Lower leg skin (tissue), 4 donors: ENCODE data around the gene ZNF385D. TPM values are rescaled to one million over a fixed set of nuclear protein-coding genes. Genes with fewer than 3 reads are reported as not detected.

ENCODE experiments used
- DNase-seq, 2 donors: peaks; one replicate each; pipeline ENCODE4 v3.0.0-alpha.2; 2019; ENCODE audit warnings: low spot score in 2 of 2
- H3K4me3 ChIP-seq: fragments of 200-600 bp; sonication (generic); 2 replicates; pipeline ENCODE4 v1.5.1; 2017; ENCODE audit warnings: mild to moderate bottlenecking, low read depth; ENCODE audit not compliant: poor library complexity, severe bottlenecking
- POLR2A ChIP-seq, 2 donors: fragments of 450-650 bp; IDR thresholded peaks; one replicate each; pipeline ENCODE4 v1.6.1; 2016 to 2017; ENCODE audit warnings: antibody characterized with exemption in 2 of 2, mild to moderate bottlenecking in 1 of 2, moderate library complexity in 1 of 2
- WGBS, 2 donors: methylation state at CpG; one replicate each; pipeline ENCODE4 v1.1.5; 2018; 5-methylcytosine and 5-hydroxymethylcytosine counted together
- intact Hi-C: fragments of 100-400 bp; cut with DNase I; formaldehyde crosslinking; loops from one replicate; pipeline ENCODE4 v1.15.0; 2023; ENCODE audit warnings: low total_unique reads
- total RNA-seq, 4 donors: library from RNA; depleted of rRNA; stranded (reverse); fragments of >200 nt; gene quantifications; one replicate each; pipeline ENCODE4 v1.1.0, GENCODE V29; 2016
- TF ChIP-seq, protein P1 (sequence below), 3 donors: fragments of 450-650 bp; IDR thresholded peaks; one replicate each; pipeline ENCODE4 v1.5.1; 2016; ENCODE audit warnings: antibody characterized with exemption in 3 of 3, mild to moderate bottlenecking in 3 of 3, moderate library complexity in 2 of 3

ZNF385D gene
- total RNA-seq, 4 donors from 2014 or later, result 0.38 to 4.2 (median 2.1) TPM

DNA sequence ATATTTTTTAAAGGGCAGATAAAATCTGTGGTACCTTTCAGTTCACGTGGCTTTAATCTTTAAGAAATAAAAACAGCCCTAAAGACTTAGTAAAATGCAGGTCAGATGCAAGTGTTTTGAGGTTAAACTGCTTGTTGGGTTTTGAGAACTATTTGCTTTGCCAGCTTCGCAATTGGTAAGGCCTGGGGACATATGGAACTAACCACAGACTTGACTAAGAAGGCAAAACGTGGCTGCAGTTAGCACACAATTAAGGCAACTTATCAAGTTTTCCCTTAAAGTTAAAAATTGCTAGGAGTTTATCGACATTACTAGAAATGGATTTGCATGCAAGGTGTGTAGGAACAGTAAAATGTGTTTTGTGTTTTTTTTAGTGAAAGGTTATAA lies 206.9 kb downstream of the ZNF385D start:
- DNase-seq, result no peak
- intact Hi-C loops, result no loop called here
- 33 to 42% methylated on average over 4 of the region's 4 CpGs for WGBS, 2 donors
- no peak for TF ChIP-seq POLR2A (IDR thresholded peaks at IDR 0.05)
- TF ChIP-seq, protein P1, sequence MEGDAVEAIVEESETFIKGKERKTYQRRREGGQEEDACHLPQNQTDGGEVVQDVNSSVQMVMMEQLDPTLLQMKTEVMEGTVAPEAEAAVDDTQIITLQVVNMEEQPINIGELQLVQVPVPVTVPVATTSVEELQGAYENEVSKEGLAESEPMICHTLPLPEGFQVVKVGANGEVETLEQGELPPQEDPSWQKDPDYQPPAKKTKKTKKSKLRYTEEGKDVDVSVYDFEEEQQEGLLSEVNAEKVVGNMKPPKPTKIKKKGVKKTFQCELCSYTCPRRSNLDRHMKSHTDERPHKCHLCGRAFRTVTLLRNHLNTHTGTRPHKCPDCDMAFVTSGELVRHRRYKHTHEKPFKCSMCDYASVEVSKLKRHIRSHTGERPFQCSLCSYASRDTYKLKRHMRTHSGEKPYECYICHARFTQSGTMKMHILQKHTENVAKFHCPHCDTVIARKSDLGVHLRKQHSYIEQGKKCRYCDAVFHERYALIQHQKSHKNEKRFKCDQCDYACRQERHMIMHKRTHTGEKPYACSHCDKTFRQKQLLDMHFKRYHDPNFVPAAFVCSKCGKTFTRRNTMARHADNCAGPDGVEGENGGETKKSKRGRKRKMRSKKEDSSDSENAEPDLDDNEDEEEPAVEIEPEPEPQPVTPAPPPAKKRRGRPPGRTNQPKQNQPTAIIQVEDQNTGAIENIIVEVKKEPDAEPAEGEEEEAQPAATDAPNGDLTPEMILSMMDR (IDR thresholded peaks at IDR 0.05), result no peak
- H3K4me3 ChIP-seq, result no peak overlapping the region

DNA sequence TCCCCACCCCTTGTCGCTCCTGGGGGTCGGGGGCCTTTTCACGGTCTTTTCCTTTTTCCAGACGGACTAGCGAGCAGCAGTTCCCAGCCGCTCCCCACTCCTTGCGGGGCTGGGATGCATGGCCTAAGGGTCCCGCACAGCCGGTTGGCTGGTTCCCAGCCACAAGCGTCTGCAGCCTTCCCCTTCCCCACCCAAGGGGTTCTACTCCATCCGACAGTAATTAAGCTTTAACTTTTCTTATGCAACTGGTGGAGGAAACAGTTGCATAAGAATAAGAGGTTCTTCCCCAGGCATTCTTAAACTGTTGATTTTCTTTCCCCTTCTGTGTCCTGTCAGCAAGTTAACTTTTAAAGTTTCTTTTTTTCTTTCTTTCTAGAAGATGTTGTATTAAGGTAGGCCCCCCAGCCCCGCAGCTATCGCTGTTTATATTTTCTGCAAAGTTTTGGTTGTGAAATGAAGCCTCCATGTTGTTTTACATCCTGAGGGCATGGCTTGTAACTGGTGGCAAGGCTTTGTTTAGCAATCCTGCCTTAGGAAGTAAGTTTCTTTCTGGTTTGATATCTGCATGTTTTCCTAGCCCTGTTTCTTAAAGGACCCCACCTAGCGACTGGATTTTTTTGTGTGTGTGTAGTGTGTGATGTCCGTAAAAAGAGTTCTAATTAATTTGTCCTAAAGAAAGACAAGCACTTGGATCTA lies 207.5 kb downstream of the ZNF385D start:
- H3K4me3 ChIP-seq, result no peak overlapping the region
- no peak for DNase-seq
- 67% methylated on average over 15 of the region's 15 CpGs for WGBS, 2 donors
- intact Hi-C loops, result no loop called here
- no peak for TF ChIP-seq POLR2A (IDR thresholded peaks at IDR 0.05)
- TF ChIP-seq, protein P1 (IDR thresholded peaks at IDR 0.05), result no peak

DNA sequence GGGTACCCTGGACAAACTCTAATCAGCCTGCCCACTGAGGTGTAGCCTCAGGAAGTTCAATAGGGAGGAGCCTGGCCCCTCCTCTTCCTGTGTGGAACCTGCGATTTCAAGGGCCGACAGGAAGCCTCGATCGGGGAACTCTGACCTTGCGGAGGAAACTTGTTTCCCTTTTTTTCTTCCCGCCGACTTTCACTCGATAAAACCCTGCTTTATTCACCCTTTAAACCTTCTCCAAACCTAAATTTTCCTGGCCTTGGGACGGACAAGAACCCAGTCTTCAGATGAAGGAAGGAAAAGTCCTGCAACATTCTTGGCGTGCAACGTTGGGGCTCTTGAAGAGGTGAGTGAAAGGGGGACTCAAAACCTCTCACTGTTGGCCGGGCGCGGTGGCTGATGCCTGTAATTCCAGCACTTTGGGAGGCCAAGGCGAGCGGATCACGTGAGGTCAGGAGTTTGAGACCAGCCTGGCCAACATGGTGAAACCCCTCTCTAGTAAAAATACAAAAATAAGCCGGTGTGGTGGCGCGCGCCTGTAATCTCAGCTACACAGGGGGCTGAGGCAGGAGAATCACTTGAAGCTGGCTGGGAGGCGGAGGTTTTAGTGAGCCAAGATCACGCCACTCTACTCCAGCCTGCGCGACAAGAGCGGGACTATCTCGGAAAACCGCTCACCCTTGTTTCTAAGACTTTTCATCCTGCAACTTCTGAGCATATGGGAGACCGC lies 208.2 kb downstream of the ZNF385D start:
- intact Hi-C loops, result no loop called here
- no peak for TF ChIP-seq POLR2A (IDR thresholded peaks at IDR 0.05)
- TF ChIP-seq, protein P1 (IDR thresholded peaks at IDR 0.05), result no peak
- WGBS, 2 donors, result 86 to 93% methylated on average over 29 of the region's 29 CpGs
- H3K4me3 ChIP-seq, result no peak overlapping the region
- DNase-seq, result no peak

DNA sequence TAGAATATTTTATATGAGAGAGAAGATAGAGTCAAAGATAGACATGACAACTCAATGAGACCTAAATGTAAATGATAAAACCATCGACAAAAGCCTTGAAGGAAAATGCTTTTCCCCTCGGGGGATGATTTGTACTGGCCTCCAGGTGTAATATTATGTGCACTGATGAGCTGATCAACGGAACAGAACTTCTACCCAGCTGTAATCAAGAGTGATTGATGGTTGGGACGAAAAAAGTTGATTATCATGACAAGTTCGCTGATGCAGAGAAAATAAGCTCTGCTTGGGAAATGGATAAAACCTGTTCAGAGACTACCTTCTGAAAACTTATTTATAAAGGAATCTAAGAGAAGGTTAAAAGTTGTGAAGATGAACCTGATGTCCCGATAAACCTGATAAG lies 210.7 kb downstream of the ZNF385D start:
- H3K4me3 ChIP-seq, result no peak overlapping the region
- intact Hi-C loops, result no loop called here
- WGBS, 2 donors, result 67 to 78% methylated on average over 6 of the region's 6 CpGs
- TF ChIP-seq POLR2A (IDR thresholded peaks at IDR 0.05), result no peak
- TF ChIP-seq, protein P1 (IDR thresholded peaks at IDR 0.05), result no peak
- no peak for DNase-seq

DNA sequence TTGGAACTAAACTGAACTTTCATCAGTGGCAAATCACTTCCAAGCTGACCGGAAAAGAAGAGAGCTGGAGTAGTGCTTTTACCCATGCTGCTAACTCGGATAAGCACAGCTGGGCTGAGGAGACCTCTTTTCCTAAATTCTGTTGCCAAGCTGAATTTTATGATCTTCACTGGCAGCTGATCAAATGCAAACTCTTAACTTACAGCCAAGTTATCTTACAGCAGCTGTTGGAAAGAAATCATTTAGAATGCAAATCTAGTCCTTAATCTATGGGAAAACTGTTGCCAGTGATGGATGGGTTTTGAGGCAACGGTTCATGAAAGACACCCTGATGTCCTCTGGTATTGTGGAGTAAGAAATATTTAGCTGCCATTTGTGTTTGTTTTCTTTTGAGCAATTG lies 216.5 kb downstream of the ZNF385D start:
- no peak for TF ChIP-seq POLR2A (IDR thresholded peaks at IDR 0.05)
- TF ChIP-seq, protein P1 (IDR thresholded peaks at IDR 0.05), result no peak
- no peak for DNase-seq
- no peak overlapping the region for H3K4me3 ChIP-seq
- 34 to 41% methylated on average over 3 of the region's 3 CpGs for WGBS, 2 donors
- intact Hi-C loops, result no loop called here
